ENCODE measurements around the gene MED29. TPM values are rescaled to one million over a fixed set of nuclear protein-coding genes. Genes with fewer than 3 reads are reported as not detected.

The MED29 gene
- total and polyA plus RNA-seq, 2 of the 4 experiments (the other 2 are of a cell fraction): 17.6 to 28.8 TPM

DNA sequence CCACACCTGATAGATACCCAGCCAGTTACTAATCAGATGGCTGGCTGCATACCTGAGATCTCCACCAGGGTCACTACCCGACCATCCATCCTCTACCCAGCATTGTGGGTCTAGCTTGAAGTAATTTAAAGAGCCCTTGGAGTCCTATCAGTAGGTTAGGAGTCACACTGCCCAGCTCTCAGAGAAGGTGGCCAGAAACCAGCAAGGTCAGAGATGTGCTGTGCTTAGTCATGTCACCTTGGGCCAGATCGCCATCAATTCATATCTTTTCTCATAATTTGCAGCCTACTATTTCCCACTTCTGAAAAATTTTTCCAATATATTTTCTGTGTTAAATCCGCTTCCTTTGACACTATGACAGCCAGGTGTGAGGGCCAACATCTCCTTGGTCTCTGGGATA lies 35.1 kb upstream of the MED29 start:
- H4K20me1 ChIP-seq (ENCODE audit: insufficient read depth, low read length): peaks cover 15% of the 10 kb centered on the region
- in situ Hi-C loops (cut with MboI; ENCODE audit: low sequenced_read_pairs): no loop called here
- no TSS peak for BruUV-seq (replicated peaks)

More for the DNA sequence above, 35.1 kb upstream of the MED29 start:
- H3K14ac ChIP-seq (replicated peaks; ENCODE audit: low read depth, low read length): no peak overlapping the region
- H3K56ac ChIP-seq (ENCODE audit: extremely low read depth, insufficient read depth, low read length): no peak overlapping the region
- H2AK5ac ChIP-seq (ENCODE audit: low read depth, low read length): no peak overlapping the region
- no peak overlapping the region for H3K9ac ChIP-seq (ENCODE audit: low read depth, low read length)
- no peak overlapping the region for H2AFZ ChIP-seq (replicated peaks; ENCODE audit: low read length, poor library complexity)
- H4K8ac ChIP-seq (ENCODE audit: low read depth in 2 of 2, low read length in 2 of 2): no peak overlapping the region
- no peak overlapping the region for H2BK5ac ChIP-seq (ENCODE audit: low read depth, low read length, poor library complexity, severe bottlenecking)
- no peaks in the 10 kb centered on the region for H3K27me3 ChIP-seq (ENCODE audit: control insufficient read depth, insufficient read depth, low read length)
- no peak overlapping the region for H3K4ac ChIP-seq (ENCODE audit: low read depth, low read length)
- no peaks in the 10 kb centered on the region for H3K9me3 ChIP-seq (ENCODE audit: control insufficient read depth, insufficient read depth, low read length)
- no peak for ATAC-seq (ENCODE audit: low read depth)
- POLR2A ChIA-PET (ENCODE audit: unreplicated experiment): no interaction called here
- H4K91ac ChIP-seq (ENCODE audit: insufficient read depth, low read depth, low read length): no peak overlapping the region
- no peak overlapping the region for H3K18ac ChIP-seq (ENCODE audit: low read depth, low read length)
- peaks cover 8% of the 10 kb centered on the region for H3K9me1 ChIP-seq (ENCODE audit: insufficient read depth, low read length)
- no peak overlapping the region for H3K4me3 ChIP-seq (ENCODE audit: insufficient read depth, low read depth, low read length)
- no peaks in the 10 kb centered on the region for H3K4me1 ChIP-seq (ENCODE audit: control insufficient read depth, insufficient read depth, low read length)
- intact Hi-C loops (cut with micrococcal nuclease) (no loop called here), dilution Hi-C loops (cut with HindIII; ENCODE audit: low sequenced_read_pairs, unreplicated experiment) (no loop called here)
- no peak overlapping the region for H2BK15ac ChIP-seq (ENCODE audit: low read depth, low read length)
- no peak overlapping the region for H2BK20ac ChIP-seq (ENCODE audit: low read depth, low read length)
- H2BK120ac ChIP-seq (ENCODE audit: low read depth, low read length): no peak overlapping the region
- no peak overlapping the region for H3K23ac ChIP-seq (ENCODE audit: low read depth, low read length)
- H3K4me2 ChIP-seq (ENCODE audit: low read depth, low read length): no peak overlapping the region
- H4K5ac ChIP-seq (ENCODE audit: low read depth, low read length): no peak overlapping the region
- no peak for DNase-seq
- TF ChIP-seq MAFK (IDR thresholded peaks at IDR 0.05; ENCODE audit: low read depth, low read length) (no peak), MXI1 (IDR thresholded peaks at IDR 0.05; ENCODE audit: borderline replicate concordance, low read depth, low read length) (no peak), RCOR1 (IDR thresholded peaks at IDR 0.05; ENCODE audit: insufficient replicate concordance, low read length) (no peak), FOS (IDR thresholded peaks at IDR 0.05; ENCODE audit: low read depth, low read length) (no peak), BHLHE40 (IDR thresholded peaks at IDR 0.05; ENCODE audit: low read depth, low read length) (no peak), RFX5 (IDR thresholded peaks at IDR 0.05; ENCODE audit: low read depth, low read length) (no peak), CHD1 (IDR thresholded peaks at IDR 0.05; ENCODE audit: low read depth, low read length) (no peak), MAZ (IDR thresholded peaks at IDR 0.05; ENCODE audit: borderline replicate concordance, low read depth, low read length) (no peak), POLR2A (IDR thresholded peaks at IDR 0.05; ENCODE audit: low read depth, low read length) (no peak), CEBPB (IDR thresholded peaks at IDR 0.05; ENCODE audit: low read depth, low read length) (no peak), NFE2L2 (IDR thresholded peaks at IDR 0.05; ENCODE audit: low read depth, low read length) (no peak), RAD21 (IDR thresholded peaks at IDR 0.05; ENCODE audit: low read length) (no peak)
- TF ChIP-seq, protein P1, sequence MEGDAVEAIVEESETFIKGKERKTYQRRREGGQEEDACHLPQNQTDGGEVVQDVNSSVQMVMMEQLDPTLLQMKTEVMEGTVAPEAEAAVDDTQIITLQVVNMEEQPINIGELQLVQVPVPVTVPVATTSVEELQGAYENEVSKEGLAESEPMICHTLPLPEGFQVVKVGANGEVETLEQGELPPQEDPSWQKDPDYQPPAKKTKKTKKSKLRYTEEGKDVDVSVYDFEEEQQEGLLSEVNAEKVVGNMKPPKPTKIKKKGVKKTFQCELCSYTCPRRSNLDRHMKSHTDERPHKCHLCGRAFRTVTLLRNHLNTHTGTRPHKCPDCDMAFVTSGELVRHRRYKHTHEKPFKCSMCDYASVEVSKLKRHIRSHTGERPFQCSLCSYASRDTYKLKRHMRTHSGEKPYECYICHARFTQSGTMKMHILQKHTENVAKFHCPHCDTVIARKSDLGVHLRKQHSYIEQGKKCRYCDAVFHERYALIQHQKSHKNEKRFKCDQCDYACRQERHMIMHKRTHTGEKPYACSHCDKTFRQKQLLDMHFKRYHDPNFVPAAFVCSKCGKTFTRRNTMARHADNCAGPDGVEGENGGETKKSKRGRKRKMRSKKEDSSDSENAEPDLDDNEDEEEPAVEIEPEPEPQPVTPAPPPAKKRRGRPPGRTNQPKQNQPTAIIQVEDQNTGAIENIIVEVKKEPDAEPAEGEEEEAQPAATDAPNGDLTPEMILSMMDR (conservative IDR thresholded peaks at IDR 0.05; ENCODE audit: low read depth, low read length): no peak
- TF ChIP-seq, protein P2, sequence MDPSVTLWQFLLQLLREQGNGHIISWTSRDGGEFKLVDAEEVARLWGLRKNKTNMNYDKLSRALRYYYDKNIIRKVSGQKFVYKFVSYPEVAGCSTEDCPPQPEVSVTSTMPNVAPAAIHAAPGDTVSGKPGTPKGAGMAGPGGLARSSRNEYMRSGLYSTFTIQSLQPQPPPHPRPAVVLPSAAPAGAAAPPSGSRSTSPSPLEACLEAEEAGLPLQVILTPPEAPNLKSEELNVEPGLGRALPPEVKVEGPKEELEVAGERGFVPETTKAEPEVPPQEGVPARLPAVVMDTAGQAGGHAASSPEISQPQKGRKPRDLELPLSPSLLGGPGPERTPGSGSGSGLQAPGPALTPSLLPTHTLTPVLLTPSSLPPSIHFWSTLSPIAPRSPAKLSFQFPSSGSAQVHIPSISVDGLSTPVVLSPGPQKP (IDR thresholded peaks at IDR 0.05; ENCODE audit: borderline replicate concordance, low read depth, low read length): no peak
- TF ChIP-seq, protein P3, sequence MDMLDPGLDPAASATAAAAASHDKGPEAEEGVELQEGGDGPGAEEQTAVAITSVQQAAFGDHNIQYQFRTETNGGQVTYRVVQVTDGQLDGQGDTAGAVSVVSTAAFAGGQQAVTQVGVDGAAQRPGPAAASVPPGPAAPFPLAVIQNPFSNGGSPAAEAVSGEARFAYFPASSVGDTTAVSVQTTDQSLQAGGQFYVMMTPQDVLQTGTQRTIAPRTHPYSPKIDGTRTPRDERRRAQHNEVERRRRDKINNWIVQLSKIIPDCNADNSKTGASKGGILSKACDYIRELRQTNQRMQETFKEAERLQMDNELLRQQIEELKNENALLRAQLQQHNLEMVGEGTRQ (IDR thresholded peaks at IDR 0.05; ENCODE audit: low read depth, low read length): no peak
- H3K79me1 ChIP-seq (ENCODE audit: low read depth in 1 of 2, low read length in 2 of 2): peaks cover 42 to 75% of the 10 kb centered on the region in 2 experiments
- H3K27ac ChIP-seq (ENCODE audit: insufficient read depth, low read length): no peak overlapping the region
- H3K36me3 ChIP-seq (ENCODE audit: control insufficient read depth, insufficient read depth, low read length): peaks cover 70% of the 10 kb centered on the region
- H2AK9ac ChIP-seq (replicated peaks; ENCODE audit: low read depth, low read length, poor library complexity): no peak overlapping the region
- CTCF ChIA-PET: no interaction called here
- WGBS, 2 experiments (ENCODE audit: extremely low coverage in 2 of 2, insufficient read length in 1 of 2): no CpG with 5 or more reads among the region's 3 CpGs
